GM10248 (cell line): ENCODE data around the gene LDHAL6B.

Experiments used
- CTCF ChIA-PET: fragments of 300-600 bp; sonication (Branson Sonifier 250); formaldehyde crosslinking; extraction: SDS; loops from one replicate; lab custom pipeline; 2021; ENCODE audit warnings: antibody characterized with exemption; lab: Yijun Ruan, JAX
- POLR2A ChIA-PET: fragments of 350-650 bp; sonication (Branson Sonifier 250); formaldehyde crosslinking; extraction: SDS; loops from one replicate; lab custom pipeline; 2020; ENCODE audit warnings: antibody characterized with exemption; lab: Yijun Ruan, JAX
- DNase-seq: peaks from one replicate; pipeline ENCODE4 v3.0.0; 2012; ENCODE audit errors: extremely low spot score
- TF ChIP-seq, protein P1 (sequence below): IDR thresholded peaks from 2 replicates; pipeline ENCODE4 v1.5.1; 2012; ENCODE audit warnings: mild to moderate bottlenecking, low read depth; ENCODE audit errors: extremely low read depth, missing control alignments, control extremely low read depth

Gene LDHAL6B

DNA sequence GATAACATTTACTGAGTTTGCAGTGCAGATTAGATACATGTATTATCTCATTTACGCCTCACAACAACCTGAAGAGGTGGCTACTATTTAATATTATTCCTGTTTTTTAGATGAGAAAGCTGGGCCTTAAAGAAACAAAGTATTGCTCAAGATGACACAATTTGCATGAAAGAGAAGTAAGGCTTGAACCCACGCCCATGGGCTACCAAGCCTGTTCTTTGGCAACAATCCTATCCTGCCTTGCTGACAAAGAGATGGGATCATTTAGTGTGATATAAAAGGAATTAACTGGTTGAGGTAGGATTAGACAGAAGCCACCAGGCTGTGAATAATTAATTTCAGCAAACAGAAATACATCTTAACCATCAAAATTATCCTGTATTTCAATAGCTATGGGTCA is 9.2 kb upstream of the LDHAL6B start:
- TF ChIP-seq, protein P1, sequence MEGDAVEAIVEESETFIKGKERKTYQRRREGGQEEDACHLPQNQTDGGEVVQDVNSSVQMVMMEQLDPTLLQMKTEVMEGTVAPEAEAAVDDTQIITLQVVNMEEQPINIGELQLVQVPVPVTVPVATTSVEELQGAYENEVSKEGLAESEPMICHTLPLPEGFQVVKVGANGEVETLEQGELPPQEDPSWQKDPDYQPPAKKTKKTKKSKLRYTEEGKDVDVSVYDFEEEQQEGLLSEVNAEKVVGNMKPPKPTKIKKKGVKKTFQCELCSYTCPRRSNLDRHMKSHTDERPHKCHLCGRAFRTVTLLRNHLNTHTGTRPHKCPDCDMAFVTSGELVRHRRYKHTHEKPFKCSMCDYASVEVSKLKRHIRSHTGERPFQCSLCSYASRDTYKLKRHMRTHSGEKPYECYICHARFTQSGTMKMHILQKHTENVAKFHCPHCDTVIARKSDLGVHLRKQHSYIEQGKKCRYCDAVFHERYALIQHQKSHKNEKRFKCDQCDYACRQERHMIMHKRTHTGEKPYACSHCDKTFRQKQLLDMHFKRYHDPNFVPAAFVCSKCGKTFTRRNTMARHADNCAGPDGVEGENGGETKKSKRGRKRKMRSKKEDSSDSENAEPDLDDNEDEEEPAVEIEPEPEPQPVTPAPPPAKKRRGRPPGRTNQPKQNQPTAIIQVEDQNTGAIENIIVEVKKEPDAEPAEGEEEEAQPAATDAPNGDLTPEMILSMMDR, result no peak
- DNase-seq, result no peak
- CTCF ChIA-PET, result interaction anchor here (0.9 to 1.1 kb wide), 4 partner anchors 8 to 27 kb away, joined by 3 to 4 read pairs (median 3); no protein-coding TSS in a partner anchor
- POLR2A ChIA-PET, result no interaction called here

DNA sequence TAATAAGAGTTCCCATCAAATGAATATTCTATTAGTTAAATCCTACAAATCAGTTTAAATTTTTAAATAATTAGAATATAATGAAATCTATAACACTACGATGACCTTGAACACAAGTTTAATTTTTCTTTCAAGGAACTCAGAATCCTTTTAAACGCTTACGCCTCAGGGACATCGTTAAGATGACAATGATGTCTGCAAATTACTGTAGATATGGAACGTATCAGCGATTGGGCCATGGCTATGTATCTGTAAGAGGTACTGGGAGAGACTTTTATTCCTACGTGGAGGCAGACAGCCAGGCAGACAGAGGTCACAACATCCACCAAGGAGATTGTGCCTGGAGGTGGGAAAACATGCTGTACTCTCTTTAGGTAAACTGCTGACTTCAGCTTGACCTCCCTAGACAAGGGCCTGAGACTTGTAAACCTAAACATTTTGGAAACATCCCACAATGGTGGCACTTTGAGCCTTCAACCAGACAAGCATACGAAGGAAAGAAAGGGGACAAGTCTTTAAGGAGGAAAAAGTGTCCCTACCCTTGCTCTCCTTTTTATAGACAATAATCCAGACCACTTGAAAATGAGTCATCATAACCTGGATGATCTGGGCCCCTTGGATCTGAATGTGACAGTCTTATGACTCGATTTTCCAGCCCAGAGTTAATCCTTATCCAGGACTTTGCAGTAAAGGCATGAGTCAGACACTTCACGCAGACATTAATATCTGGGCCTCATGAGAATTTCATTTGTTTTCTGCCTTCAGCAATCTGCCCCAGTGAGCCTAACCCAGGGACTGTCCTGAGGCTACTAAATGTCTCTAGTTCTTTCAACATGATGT is 6.8 kb upstream of the LDHAL6B start:
- TF ChIP-seq, protein P1, result no peak
- POLR2A ChIA-PET, result no interaction called here
- DNase-seq, result no peak
- CTCF ChIA-PET, result interaction anchor here (0.9 to 1.2 kb wide), 2 partner anchors 10 to 333 kb away, joined by 3 to 4 read pairs; no protein-coding TSS in a partner anchor

DNA sequence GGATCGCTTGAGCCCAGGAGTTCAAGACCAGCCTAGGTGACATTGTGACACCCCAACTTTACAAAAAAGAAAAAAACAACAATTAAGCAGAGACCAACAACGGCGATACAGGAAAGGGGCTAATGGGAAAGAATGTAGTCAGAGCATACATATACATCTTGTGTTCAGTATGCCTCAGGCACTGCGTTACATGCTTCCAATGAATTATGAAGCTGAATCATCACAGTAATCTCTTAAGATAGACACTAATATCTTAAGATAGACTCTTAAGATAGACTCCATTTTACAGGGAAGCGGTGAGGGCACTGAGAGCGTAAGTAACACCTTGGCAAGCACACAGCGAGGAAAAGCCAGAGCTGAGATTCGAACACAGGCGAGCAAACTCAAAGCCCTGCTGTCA is 6.1 kb upstream of the LDHAL6B start:
- CTCF ChIA-PET, result interaction anchor here (1.1 kb wide), 1 partner anchor 10 kb away, joined by 3 read pairs; no protein-coding TSS in a partner anchor

DNA sequence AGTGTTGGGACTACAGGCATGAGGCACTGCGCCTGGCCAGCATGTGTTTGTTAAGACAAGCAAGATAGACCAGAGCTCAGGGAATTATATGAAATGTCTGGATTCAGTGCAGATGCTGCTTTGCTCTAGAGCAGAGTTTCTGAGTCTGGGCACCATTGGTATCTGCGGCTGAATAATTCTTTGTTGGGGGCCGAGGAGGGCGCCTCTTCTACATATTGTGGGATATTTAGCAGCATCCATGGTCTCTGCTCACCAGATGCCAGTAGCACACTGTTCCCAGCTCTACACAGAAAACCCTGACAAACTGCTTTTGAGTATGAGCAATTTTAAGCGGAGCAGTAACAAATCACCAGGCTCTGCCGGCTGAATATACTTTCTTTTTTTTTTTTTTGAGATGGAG is 3.6 kb upstream of the LDHAL6B start:
- TF ChIP-seq, protein P1, result no peak
- CTCF ChIA-PET, result interaction anchor here (0.8 to 1.3 kb wide), 2 partner anchors 37 to 296 kb away, joined by 4 read pairs; no protein-coding TSS in a partner anchor
- POLR2A ChIA-PET, result no interaction called here

More for the DNA sequence above, 6.1 kb upstream of the LDHAL6B start:
- TF ChIP-seq, protein P1, result no peak
- DNase-seq, result no peak
- POLR2A ChIA-PET, result no interaction called here

DNA sequence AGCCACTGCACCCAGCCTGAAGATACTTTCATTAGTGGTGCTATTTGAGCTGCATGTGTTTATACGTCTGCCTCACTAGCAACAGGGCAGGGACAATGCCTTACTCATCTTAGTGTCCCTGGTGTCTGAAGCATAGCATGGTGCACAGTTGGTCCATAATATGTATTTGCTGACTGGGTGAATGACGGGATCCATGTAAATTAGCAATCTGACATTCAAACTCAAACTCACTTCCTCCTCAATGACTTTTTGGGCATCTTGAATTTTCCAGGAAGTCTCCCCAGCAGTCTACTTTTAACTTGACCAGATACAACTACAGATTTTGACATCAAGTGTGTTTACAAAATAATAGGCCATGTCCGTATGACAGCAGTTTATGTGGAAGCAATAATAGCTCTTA is 3.0 kb upstream of the LDHAL6B start:
- CTCF ChIA-PET, result interaction anchor here (0.8 to 2.5 kb wide), 4 partner anchors 14 to 296 kb away, joined by 3 to 10 read pairs (median 4); no protein-coding TSS in a partner anchor
- no peak for DNase-seq
- TF ChIP-seq, protein P1, result no peak
- POLR2A ChIA-PET, result no interaction called here

More for the DNA sequence above, 3.6 kb upstream of the LDHAL6B start:
- DNase-seq, result no peak

DNA sequence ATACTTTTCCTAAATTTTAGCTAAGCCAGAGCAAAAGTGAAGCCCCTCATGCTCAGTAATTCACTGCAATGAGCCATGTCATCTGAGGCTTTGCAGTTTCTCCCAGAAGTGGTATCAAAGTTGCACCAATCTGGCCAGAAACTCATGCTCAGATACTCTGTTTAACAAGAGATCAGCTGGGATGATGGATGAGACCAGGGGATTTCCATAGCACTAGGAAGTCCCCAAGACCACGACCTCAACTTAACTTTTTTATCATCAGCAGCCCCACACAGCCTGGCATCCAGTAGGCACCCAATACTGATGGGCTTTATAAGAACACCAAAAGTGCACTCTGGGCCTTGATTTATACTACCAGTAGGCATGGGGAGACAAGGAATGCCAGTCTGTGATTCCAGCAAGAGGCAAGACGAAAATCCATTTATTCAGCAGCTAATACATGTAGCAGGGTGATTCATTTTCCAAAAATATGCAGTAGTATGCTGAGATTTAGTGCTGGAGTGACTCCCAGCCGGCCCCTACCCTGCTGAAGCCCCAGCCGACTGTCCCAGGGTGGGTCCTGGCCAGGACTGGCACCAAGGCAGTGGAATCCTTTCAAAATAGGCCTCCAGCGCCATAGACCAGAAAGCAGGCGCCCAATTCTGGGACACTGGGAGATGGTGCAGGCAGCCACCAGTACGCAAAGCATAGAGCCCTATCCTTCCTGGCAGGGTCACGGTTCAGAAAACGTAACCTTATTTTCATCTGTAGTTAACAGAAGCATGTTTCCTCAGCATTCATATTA is 612 bp upstream of the LDHAL6B start:
- ChIA-PET POLR2A (no interaction called here), CTCF (interaction anchor here (0.7 to 2.5 kb wide), 4 partner anchors 9 to 294 kb away, joined by 3 to 10 read pairs (median 4); no protein-coding TSS in a partner anchor)
- TF ChIP-seq, protein P1, result no peak
- DNase-seq, result peak; percentile 26
